IMR-90 (cell line): ENCODE data around the gene A4GALT. TPM values are rescaled to one million over a fixed set of nuclear protein-coding genes. Genes with fewer than 3 reads are reported as not detected.

Experiments
- ATAC-seq: fragments of 200-7000 bp; cut with Tn5 transposase; 2 replicates; pipeline ENCODE4 v1.9.1; 2020; ENCODE audit warnings: low read depth, mild to moderate bottlenecking, moderate library complexity
- BruUV-seq: library from RNA; stranded (reverse); fragments of 400-500 nt; replicated peaks from 2 replicates; lab custom pipeline; 2021; lab: Mats Ljungman, UMichigan
- CTCF ChIA-PET: fragments of 300-600 bp; formaldehyde crosslinking; extraction: SDS; loops from one replicate; lab custom pipeline; 2021; ENCODE audit warnings: antibody characterized with exemption; lab: Yijun Ruan, JAX
- POLR2A ChIA-PET: fragments of 300-600 bp; sonication (Branson Sonifier 250); formaldehyde crosslinking; loops from one replicate; lab custom pipeline; 2022; ENCODE audit warnings: antibody characterized with exemption; ENCODE audit not compliant: unreplicated experiment; lab: Charles Lee
- DNase-seq: peaks from one replicate; pipeline ENCODE4 v3.0.0; 2013
- H2AFZ ChIP-seq: replicated peaks from 2 replicates; pipeline ENCODE3; 2013; ENCODE audit warnings: low read length, mild to moderate bottlenecking; ENCODE audit not compliant: poor library complexity
- H2AK5ac ChIP-seq: 2 replicates; pipeline ENCODE4 v1.6.1; 2013; ENCODE audit warnings: low read depth, low read length, inconsistent platforms
- H2AK9ac ChIP-seq: replicated peaks from 2 replicates; pipeline ENCODE3; 2013; ENCODE audit warnings: mild to moderate bottlenecking, low read depth, low read length, moderate library complexity; ENCODE audit not compliant: poor library complexity
- H2BK120ac ChIP-seq: 2 replicates; pipeline ENCODE4 v1.6.1; 2013; ENCODE audit warnings: low read depth, low read length, inconsistent platforms
- H2BK15ac ChIP-seq: 3 replicates; pipeline ENCODE4 v1.6.1; 2013; ENCODE audit warnings: low read depth, low read length, inconsistent platforms
- H2BK20ac ChIP-seq: 2 replicates; pipeline ENCODE4 v1.6.1; 2013; ENCODE audit warnings: low read depth, mild to moderate bottlenecking, inconsistent platforms, low read length, moderate library complexity
- H2BK5ac ChIP-seq: 2 replicates; pipeline ENCODE4 v1.6.1; 2013; ENCODE audit warnings: mild to moderate bottlenecking, low read depth, low read length, inconsistent platforms; ENCODE audit not compliant: poor library complexity, severe bottlenecking
- H3K14ac ChIP-seq: replicated peaks from 2 replicates; pipeline ENCODE4 v1.6.1; 2013; ENCODE audit warnings: low read depth, low read length, inconsistent platforms
- H3K18ac ChIP-seq: 2 replicates; pipeline ENCODE4 v1.6.1; 2013; ENCODE audit warnings: low read depth, low read length, control low read depth
- H3K23ac ChIP-seq: 2 replicates; pipeline ENCODE4 v1.6.1; 2013; ENCODE audit warnings: low read depth, low read length, inconsistent platforms
- H3K27ac ChIP-seq: 2 replicates; pipeline ENCODE4 v1.5.1; 2013; ENCODE audit warnings: mild to moderate bottlenecking, control low read depth, low read length; ENCODE audit not compliant: insufficient read depth
- H3K27me3 ChIP-seq: 2 replicates; pipeline ENCODE4 v1.6.1; 2013; ENCODE audit warnings: low read length; ENCODE audit not compliant: control insufficient read depth, insufficient read depth
- H3K36me3 ChIP-seq: 2 replicates; pipeline ENCODE4 v1.6.1; 2013; ENCODE audit warnings: low read length, mixed read lengths; ENCODE audit not compliant: control insufficient read depth, insufficient read depth
- H3K4ac ChIP-seq: 2 replicates; pipeline ENCODE4 v1.6.1; 2013; ENCODE audit warnings: low read depth, low read length, inconsistent platforms
- H3K4me1 ChIP-seq: 2 replicates; pipeline ENCODE4 v1.6.1; 2013; ENCODE audit warnings: low read length, mixed read lengths; ENCODE audit not compliant: control insufficient read depth, insufficient read depth
- H3K4me2 ChIP-seq: 2 replicates; pipeline ENCODE4 v1.6.1; 2013; ENCODE audit warnings: low read depth, mild to moderate bottlenecking, control low read depth, low read length, moderate library complexity
- H3K4me3 ChIP-seq: 2 replicates; pipeline ENCODE4 v1.5.1; 2013; ENCODE audit warnings: low read depth, mild to moderate bottlenecking, control low read depth, low read length, moderate library complexity; ENCODE audit not compliant: insufficient read depth
- H3K56ac ChIP-seq: 2 replicates; pipeline ENCODE4 v1.6.1; 2013; ENCODE audit warnings: low read length, inconsistent platforms; ENCODE audit not compliant: insufficient read depth; ENCODE audit errors: extremely low read depth
- H3K79me1 ChIP-seq, 2 experiments: 2 replicates each; pipeline ENCODE4 v1.6.1; 2013; ENCODE audit warnings: low read length in 2 of 2, inconsistent platforms in 1 of 2, low read depth in 1 of 2
- H3K9ac ChIP-seq: 2 replicates; pipeline ENCODE4 v1.6.1; 2013; ENCODE audit warnings: low read depth, low read length, control low read depth
- H3K9me1 ChIP-seq: 2 replicates; pipeline ENCODE4 v1.6.1; 2013; ENCODE audit warnings: low read length, inconsistent platforms; ENCODE audit not compliant: insufficient read depth
- H3K9me3 ChIP-seq: 2 replicates; pipeline ENCODE4 v1.6.1; 2013; ENCODE audit warnings: low read length; ENCODE audit not compliant: control insufficient read depth, insufficient read depth
- H4K20me1 ChIP-seq: 2 replicates; pipeline ENCODE4 v1.6.1; 2013; ENCODE audit warnings: low read length, inconsistent platforms; ENCODE audit not compliant: insufficient read depth
- H4K5ac ChIP-seq: 2 replicates; pipeline ENCODE4 v1.6.1; 2013; ENCODE audit warnings: mild to moderate bottlenecking, low read depth, low read length, control low read depth
- H4K8ac ChIP-seq, 2 experiments: 2 replicates each; pipeline ENCODE4 v1.6.1; 2013; ENCODE audit warnings: low read depth in 2 of 2, low read length in 2 of 2, control low read depth in 1 of 2, inconsistent platforms in 1 of 2
- H4K91ac ChIP-seq: 2 replicates; pipeline ENCODE4 v1.6.1; 2013; ENCODE audit warnings: low read depth, low read length, inconsistent platforms; ENCODE audit not compliant: insufficient read depth
- CHD1 ChIP-seq: IDR thresholded peaks from 2 replicates; pipeline ENCODE4 v1.6.1; 2012; ENCODE audit warnings: low read depth, low read length, improper control_type of control experiment
- MAFK ChIP-seq: IDR thresholded peaks from 2 replicates; pipeline ENCODE4 v1.6.1; 2012; ENCODE audit warnings: low read depth, low read length, improper control_type of control experiment
- POLR2A ChIP-seq: IDR thresholded peaks from 2 replicates; pipeline ENCODE4 v1.6.1; 2012; ENCODE audit warnings: mild to moderate bottlenecking, low read depth, low read length
- SMC3 ChIP-seq: fragments of 150-350 bp; IDR thresholded peaks from 2 replicates; pipeline ENCODE4 v1.6.1; 2016; ENCODE audit warnings: low read depth, mild to moderate bottlenecking, antibody characterized with exemption, low read length, moderate library complexity
- WGBS, 2 experiments: methylation state at CpG; one replicate each; pipeline versions ENCODE4 v1.1.5 to v1.1.7; 2013; ENCODE audit warnings: missing lambda C conversion rate in 2 of 2; ENCODE audit not compliant: insufficient read length in 1 of 2; ENCODE audit errors: extremely low coverage in 2 of 2; 5-methylcytosine and 5-hydroxymethylcytosine counted together
- dilution Hi-C: fragments of 300-500 bp; cut with HindIII; formaldehyde crosslinking; loops from one replicate; pipeline ENCODE4 v1.14.3; 2018; ENCODE audit warnings: low sequenced_read_pairs; ENCODE audit not compliant: unreplicated experiment
- in situ Hi-C: fragments of 300-500 bp; cut with MboI; formaldehyde crosslinking; loops from 3 replicates; pipeline ENCODE4 v1.14.3; 2019; ENCODE audit warnings: low sequenced_read_pairs, inconsistent platforms, mixed read lengths
- intact Hi-C: fragments of 100-400 bp; cut with micrococcal nuclease; formaldehyde crosslinking; loops from 2 replicates; pipeline ENCODE4 v1.10.0; 2022
- polyA plus RNA-seq, 3 experiments: library from polyadenylated mRNA; depleted of rRNA; stranded (reverse); fragments of >200 nt; gene quantifications; 2 replicates each; pipeline ENCODE4 v1.2.3, GENCODE V29; 2012; ENCODE audit warnings: low replicate concordance in 1 of 3
- total RNA-seq: library from RNA; depleted of rRNA; stranded (reverse); fragments of >200 nt; gene quantifications from 2 replicates; pipeline ENCODE4 v1.2.3, GENCODE V29; 2012
- TF ChIP-seq, protein P1 (sequence below): conservative IDR thresholded peaks from 2 replicates; pipeline ENCODE4 v1.5.1; 2012; ENCODE audit warnings: mild to moderate bottlenecking, low read depth, low read length, improper control_type of control experiment
- TF ChIP-seq, protein P2 (sequence below): fragments of 150-350 bp; IDR thresholded peaks from 2 replicates; pipeline ENCODE4 v1.6.1; 2016; ENCODE audit warnings: low read depth, mild to moderate bottlenecking, low read length, moderate library complexity, borderline replicate concordance

The A4GALT gene
- total and polyA plus RNA-seq, 2 of the 4 experiments (the other 2 are of a cell fraction), result 1.6 to 6.1 TPM

DNA sequence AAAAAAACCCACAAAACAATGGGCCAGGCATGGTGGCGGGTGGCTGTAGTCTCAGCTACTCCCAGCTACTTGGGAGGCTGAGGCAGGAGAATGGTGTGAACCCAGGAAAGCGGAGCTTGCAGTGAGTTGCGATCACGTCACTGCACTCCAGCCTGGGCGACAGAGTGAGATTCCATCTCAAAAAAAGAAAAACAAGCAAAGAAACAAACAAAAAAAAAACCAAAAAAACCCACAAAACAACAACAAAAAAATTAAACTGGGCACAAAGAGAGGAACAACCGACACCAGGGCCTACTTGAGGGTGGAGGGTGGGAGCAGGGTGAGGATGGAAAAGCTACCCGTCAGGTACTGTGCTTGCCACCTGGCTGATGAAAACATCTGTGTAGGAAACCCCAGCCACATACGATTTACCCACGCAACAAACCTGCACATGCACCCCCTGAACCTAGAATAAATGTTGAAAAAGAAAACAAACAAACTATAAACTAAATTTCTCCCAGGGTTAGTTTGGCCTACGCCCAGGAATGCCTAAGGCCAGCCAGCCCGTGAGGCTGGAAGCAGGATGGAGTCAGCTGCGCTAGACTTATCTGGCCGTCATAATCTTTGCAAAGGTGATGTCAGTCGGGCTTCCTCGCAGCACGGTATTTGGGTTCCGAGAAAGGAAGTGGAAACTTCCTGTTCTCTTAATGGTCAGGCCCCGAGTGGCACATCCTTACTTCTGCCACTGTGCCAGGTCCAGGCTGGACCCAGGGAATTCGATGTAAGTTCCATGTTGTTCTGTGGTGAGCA, 49.6 kb downstream of the A4GALT start (continued):
- no peak for TF ChIP-seq CHD1

DNA sequence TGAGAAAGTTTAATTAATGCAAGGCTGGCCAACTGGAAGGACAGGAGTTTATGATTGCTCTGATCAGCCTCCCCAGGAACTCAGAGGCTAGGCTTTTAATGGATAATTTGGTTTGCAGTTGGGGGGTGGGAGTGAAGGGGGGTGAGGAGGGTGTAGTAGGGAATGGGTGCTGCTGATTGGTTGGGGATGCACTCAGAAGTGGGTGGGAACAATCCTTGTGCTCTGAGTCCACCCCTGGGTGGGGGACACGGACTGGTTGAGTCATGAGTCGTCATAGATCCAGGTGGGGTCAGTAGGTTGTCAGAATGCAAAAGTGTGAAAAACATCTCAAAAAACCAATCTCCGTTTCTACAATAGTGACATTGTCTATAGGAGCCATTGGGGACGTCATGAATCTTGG, 50.6 kb downstream of the A4GALT start:
- no peak overlapping the region for H4K91ac ChIP-seq
- no peak overlapping the region for H3K18ac ChIP-seq
- H3K27me3 ChIP-seq, result no peaks in the 10 kb centered on the region
- no peak overlapping the region for H4K5ac ChIP-seq
- no peak overlapping the region for H3K23ac ChIP-seq
- in situ Hi-C loops, result no loop called here
- dilution Hi-C loops, result no loop called here
- no peak overlapping the region for H3K56ac ChIP-seq
- no peak overlapping the region for H3K9ac ChIP-seq
- H3K4me1 ChIP-seq, result peaks cover 7% of the 10 kb centered on the region
- H2BK15ac ChIP-seq, result no peak overlapping the region
- H3K79me1 ChIP-seq, result no peaks in the 10 kb centered on the region
- H3K36me3 ChIP-seq, result no peaks in the 10 kb centered on the region
- no peak overlapping the region for H3K27ac ChIP-seq
- H2AK9ac ChIP-seq, result no peak overlapping the region
- DNase-seq (no peak), ATAC-seq (no peak)
- ChIA-PET POLR2A (no interaction called here), CTCF (no interaction called here)
- no peak overlapping the region for H2AFZ ChIP-seq
- peaks cover 3% of the 10 kb centered on the region; the same call in 1 of the 2 replicates for H3K9me1 ChIP-seq
- H4K20me1 ChIP-seq, result no peaks in the 10 kb centered on the region
- H3K4me2 ChIP-seq, result no peak overlapping the region
- H2AK5ac ChIP-seq, result no peak overlapping the region
- BruUV-seq, result no TSS peak
- no peak overlapping the region for H2BK5ac ChIP-seq
- no peak overlapping the region for H2BK120ac ChIP-seq
- no peak overlapping the region for H3K4ac ChIP-seq
- intact Hi-C loops, result no loop called here
- H2BK20ac ChIP-seq, result no peak overlapping the region
- H3K14ac ChIP-seq, result no peak overlapping the region
- WGBS, 2 experiments, result 75% methylated on average over 1 of the region's 4 CpGs; no CpG with 5 or more reads in 1 of the 2 experiments
- TF ChIP-seq, protein P1, sequence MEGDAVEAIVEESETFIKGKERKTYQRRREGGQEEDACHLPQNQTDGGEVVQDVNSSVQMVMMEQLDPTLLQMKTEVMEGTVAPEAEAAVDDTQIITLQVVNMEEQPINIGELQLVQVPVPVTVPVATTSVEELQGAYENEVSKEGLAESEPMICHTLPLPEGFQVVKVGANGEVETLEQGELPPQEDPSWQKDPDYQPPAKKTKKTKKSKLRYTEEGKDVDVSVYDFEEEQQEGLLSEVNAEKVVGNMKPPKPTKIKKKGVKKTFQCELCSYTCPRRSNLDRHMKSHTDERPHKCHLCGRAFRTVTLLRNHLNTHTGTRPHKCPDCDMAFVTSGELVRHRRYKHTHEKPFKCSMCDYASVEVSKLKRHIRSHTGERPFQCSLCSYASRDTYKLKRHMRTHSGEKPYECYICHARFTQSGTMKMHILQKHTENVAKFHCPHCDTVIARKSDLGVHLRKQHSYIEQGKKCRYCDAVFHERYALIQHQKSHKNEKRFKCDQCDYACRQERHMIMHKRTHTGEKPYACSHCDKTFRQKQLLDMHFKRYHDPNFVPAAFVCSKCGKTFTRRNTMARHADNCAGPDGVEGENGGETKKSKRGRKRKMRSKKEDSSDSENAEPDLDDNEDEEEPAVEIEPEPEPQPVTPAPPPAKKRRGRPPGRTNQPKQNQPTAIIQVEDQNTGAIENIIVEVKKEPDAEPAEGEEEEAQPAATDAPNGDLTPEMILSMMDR, result no peak
- no peak for TF ChIP-seq SMC3
- TF ChIP-seq, protein P2, sequence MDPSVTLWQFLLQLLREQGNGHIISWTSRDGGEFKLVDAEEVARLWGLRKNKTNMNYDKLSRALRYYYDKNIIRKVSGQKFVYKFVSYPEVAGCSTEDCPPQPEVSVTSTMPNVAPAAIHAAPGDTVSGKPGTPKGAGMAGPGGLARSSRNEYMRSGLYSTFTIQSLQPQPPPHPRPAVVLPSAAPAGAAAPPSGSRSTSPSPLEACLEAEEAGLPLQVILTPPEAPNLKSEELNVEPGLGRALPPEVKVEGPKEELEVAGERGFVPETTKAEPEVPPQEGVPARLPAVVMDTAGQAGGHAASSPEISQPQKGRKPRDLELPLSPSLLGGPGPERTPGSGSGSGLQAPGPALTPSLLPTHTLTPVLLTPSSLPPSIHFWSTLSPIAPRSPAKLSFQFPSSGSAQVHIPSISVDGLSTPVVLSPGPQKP, result no peak
- no peak for TF ChIP-seq CHD1
- TF ChIP-seq MAFK, result no peak
- no peak for TF ChIP-seq POLR2A
- H3K4me3 ChIP-seq, result no peak overlapping the region
- H3K9me3 ChIP-seq, result no peaks in the 10 kb centered on the region
- no peak overlapping the region for H4K8ac ChIP-seq
